SK-N-SH (cell line): Measurements from ENCODE around the gene COL3A1.

Experiments used
- CHD2 ChIP-seq: fragments of 150-350 bp; IDR thresholded peaks from 2 replicates; pipeline ENCODE4 v1.6.1; 2018; ENCODE audit warnings: low read length; ENCODE audit not compliant: partially characterized antibody
- EP300 ChIP-seq, 2 experiments: IDR thresholded peaks; 2 replicates each; pipeline versions ENCODE4 v1.4.0 to v1.6.1; 2012; ENCODE audit warnings: borderline replicate concordance in 1 of 2, low read depth in 1 of 2, low read length in 1 of 2
- GABPA ChIP-seq: IDR thresholded peaks from 2 replicates; pipeline ENCODE4 v1.4.0; 2012; ENCODE audit warnings: low read depth, mild to moderate bottlenecking
- USF2 ChIP-seq: fragments of 150-350 bp; IDR thresholded peaks from 2 replicates; pipeline ENCODE4 v1.6.1; 2017; ENCODE audit warnings: antibody characterized with exemption, low read length, low read depth, borderline replicate concordance
- TF ChIP-seq, protein P1 (sequence below): fragments of 200-600 bp; sonication (generic); IDR thresholded peaks from 2 replicates; pipeline ENCODE4 v1.6.1; 2017; ENCODE audit warnings: antibody characterized with exemption, mild to moderate bottlenecking, moderate library complexity
- TF ChIP-seq, protein P2 (sequence below): IDR thresholded peaks from 2 replicates; pipeline ENCODE4 v1.6.1; 2012; ENCODE audit warnings: mild to moderate bottlenecking, low read depth, low read length, moderate library complexity

DNA sequence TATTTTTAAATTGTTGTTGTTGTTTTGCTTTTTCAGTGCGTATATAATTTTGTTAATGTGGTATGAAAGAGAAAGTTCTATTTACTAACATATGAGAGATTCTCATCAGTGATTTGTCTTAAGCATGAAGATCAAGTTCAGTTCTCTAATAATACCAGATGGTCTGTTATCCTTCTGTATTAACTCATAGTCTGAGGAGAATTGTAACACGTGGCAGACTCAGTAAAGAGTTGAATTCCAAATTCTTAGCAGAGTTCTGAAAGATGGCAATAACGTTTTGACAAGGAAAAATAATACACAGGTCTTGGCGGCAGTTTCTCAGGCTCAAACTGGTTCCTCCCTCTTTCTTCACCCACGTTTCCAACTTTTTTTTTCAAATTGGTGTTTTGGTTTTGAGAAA lies 17.2 kb upstream of the COL3A1 start:
- TF ChIP-seq CHD2 (no peak), USF2 (no peak), GABPA (no peak), EP300 (IDR thresholded peaks at IDR 0.05; ENCODE audit: borderline replicate concordance in 1 of 2, low read depth in 1 of 2, low read length in 1 of 2) (no peak)
- TF ChIP-seq, protein P1, sequence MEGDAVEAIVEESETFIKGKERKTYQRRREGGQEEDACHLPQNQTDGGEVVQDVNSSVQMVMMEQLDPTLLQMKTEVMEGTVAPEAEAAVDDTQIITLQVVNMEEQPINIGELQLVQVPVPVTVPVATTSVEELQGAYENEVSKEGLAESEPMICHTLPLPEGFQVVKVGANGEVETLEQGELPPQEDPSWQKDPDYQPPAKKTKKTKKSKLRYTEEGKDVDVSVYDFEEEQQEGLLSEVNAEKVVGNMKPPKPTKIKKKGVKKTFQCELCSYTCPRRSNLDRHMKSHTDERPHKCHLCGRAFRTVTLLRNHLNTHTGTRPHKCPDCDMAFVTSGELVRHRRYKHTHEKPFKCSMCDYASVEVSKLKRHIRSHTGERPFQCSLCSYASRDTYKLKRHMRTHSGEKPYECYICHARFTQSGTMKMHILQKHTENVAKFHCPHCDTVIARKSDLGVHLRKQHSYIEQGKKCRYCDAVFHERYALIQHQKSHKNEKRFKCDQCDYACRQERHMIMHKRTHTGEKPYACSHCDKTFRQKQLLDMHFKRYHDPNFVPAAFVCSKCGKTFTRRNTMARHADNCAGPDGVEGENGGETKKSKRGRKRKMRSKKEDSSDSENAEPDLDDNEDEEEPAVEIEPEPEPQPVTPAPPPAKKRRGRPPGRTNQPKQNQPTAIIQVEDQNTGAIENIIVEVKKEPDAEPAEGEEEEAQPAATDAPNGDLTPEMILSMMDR: no peak
- TF ChIP-seq, protein P2, sequence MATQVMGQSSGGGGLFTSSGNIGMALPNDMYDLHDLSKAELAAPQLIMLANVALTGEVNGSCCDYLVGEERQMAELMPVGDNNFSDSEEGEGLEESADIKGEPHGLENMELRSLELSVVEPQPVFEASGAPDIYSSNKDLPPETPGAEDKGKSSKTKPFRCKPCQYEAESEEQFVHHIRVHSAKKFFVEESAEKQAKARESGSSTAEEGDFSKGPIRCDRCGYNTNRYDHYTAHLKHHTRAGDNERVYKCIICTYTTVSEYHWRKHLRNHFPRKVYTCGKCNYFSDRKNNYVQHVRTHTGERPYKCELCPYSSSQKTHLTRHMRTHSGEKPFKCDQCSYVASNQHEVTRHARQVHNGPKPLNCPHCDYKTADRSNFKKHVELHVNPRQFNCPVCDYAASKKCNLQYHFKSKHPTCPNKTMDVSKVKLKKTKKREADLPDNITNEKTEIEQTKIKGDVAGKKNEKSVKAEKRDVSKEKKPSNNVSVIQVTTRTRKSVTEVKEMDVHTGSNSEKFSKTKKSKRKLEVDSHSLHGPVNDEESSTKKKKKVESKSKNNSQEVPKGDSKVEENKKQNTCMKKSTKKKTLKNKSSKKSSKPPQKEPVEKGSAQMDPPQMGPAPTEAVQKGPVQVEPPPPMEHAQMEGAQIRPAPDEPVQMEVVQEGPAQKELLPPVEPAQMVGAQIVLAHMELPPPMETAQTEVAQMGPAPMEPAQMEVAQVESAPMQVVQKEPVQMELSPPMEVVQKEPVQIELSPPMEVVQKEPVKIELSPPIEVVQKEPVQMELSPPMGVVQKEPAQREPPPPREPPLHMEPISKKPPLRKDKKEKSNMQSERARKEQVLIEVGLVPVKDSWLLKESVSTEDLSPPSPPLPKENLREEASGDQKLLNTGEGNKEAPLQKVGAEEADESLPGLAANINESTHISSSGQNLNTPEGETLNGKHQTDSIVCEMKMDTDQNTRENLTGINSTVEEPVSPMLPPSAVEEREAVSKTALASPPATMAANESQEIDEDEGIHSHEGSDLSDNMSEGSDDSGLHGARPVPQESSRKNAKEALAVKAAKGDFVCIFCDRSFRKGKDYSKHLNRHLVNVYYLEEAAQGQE: no peak
